HG03108 (cell line): ENCODE measurements around the gene ZBTB16.

Source experiments
- ATAC-seq: cut with Tn5 transposase; IDR thresholded peaks from one replicate; pipeline ENCODE4 v1.9.1; 2021; ENCODE audit warnings: moderate library complexity; ENCODE audit not compliant: unreplicated experiment

Gene ZBTB16

DNA sequence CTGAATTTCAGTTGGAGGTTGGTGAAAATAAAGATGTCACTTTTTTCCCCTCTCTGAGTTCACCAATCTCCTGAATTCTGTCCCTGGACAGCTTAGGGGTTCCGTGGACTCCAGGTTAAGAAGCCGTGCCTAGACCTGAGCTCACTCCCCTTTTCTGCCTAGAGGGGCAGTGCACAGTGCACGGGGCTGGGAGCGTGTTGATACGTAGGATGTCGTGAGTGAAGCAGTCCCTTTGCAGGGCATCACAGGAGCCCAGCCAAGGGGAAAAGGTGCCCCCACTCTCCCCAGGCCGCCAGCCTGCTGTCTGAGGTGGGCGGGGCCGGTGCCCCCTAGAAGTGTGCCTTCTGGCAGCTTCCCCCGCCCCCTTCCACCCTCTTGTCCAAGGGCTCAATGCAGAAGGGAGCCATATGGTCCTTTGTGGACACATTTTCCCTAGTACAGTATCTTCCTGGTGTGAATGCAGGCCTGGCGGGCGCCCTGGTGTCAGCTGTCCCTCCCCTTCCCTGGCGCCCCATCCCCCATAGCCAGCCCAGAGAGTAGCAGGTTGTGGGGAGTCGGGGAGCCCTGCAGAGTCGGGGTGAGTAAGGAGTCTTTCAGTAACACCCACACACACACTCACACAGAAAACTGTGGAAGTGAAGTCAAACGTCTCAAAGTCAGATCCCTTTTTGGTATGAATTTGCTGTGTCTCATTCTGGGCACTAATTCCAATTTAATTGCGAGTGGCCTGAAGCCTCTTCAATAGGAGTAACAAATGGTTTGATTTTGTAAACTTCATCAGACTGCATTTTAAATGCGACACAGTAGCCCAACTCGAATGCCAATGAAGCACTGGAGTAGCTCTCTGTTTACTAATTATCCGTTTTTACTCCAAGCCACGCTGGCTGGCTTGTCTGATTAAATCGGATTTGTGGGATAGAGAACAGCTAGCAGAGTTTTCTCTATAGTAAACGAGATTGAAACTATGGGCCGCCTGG is 169.2 kb downstream of the ZBTB16 start:
- no peak for ATAC-seq

DNA sequence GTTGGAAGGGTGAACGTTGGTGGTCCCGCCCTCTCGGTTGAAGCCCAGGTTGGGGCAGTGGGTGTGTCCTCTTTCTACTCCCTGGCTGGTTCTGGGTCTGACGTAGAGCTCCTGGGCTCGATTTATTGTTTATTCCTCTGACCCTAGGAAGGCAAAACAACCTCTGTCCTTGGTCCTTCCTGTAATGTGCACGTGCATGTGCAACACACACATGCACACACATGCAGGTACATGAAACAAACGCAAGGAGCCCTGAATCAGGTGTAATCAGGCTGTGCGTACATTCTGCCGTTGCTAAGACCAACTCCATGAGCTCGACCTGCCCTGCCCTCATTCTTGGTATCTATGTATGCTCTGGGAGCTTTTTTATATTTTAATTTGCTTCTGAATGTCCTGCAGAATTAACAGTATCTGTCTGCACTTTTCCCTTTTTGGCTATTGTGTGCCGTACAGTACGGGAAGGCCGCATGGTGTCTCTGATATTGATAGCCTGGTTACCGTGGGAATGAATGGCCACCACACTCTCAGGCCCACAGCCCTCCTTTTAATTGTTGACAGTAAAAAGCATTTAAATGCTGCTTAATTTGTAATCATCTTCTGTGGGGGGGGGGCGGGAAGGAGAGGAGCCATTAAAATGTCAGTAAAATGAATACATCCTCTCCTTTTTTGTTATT is 170.7 kb downstream of the ZBTB16 start:
- no peak for ATAC-seq

DNA sequence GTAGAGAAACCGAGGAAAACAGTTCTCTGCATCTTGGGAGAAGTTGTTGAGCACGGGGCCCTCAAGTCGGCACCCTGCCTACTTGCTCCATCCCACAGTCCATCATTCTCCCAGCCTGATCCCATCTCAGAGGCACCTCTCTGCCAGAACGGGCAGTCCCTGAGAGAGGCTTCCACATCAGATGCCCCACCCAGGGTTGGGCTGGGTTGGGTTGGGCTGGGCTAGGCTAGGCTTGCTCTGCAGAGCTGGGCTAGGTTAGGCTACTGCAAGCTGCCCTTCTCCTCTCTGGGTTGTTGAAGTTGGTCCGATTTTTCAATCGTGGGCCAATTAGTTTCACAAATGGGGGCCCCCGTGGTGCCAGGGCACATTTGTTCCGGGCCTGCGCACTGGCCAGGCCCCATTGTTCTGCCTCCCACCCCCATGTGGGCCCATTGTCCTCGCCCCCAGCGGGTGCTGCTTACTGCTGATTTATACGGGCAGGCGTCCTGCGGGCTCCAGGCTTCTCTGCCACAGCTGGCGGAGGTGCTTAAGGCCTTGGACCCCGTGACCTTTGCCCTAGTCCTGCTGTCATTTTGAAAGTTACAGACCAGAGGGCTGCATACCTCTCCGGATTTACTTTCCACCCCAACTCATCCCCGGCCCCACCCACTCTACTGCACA is 173.0 kb downstream of the ZBTB16 start:
- no peak for ATAC-seq

DNA sequence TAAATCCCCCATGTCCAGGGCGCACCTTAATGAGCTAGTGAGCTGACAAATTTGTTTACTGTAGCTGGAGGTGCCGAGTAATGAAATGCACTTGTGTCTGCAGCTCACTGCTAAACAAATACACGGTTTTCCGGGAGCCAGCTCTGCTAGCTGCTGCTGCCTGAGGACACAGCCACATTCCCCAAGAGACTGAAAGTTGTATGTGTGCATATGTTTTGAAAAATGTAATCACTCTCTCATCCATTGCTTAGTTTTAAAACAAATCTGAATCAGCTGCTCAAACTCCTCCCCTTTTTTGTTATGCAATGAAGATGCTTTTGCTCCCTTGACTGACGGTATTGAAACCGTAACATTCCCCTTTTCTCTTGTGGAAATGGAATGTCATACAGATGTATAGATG is 174.2 kb downstream of the ZBTB16 start:
- no peak for ATAC-seq

DNA sequence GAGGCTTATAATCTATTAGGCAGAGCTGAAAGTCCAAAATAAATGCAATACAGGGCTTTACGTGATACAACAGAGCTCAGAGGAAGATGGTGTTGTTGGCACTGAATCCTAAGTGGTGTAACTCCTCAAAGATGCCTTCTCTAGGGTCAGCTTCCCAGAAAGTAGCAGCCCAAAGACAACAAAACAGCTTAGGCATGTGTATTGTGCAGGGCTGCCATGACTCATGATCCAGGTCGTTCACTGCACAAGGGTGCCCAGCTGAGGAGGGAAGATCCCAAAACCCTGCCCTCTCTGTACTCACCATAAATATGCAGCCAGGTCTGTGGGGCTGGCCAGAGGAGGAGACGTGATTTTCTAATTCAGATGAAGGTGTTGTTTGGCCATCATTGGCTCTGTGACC is 177.3 kb downstream of the ZBTB16 start:
- ATAC-seq: no peak

DNA sequence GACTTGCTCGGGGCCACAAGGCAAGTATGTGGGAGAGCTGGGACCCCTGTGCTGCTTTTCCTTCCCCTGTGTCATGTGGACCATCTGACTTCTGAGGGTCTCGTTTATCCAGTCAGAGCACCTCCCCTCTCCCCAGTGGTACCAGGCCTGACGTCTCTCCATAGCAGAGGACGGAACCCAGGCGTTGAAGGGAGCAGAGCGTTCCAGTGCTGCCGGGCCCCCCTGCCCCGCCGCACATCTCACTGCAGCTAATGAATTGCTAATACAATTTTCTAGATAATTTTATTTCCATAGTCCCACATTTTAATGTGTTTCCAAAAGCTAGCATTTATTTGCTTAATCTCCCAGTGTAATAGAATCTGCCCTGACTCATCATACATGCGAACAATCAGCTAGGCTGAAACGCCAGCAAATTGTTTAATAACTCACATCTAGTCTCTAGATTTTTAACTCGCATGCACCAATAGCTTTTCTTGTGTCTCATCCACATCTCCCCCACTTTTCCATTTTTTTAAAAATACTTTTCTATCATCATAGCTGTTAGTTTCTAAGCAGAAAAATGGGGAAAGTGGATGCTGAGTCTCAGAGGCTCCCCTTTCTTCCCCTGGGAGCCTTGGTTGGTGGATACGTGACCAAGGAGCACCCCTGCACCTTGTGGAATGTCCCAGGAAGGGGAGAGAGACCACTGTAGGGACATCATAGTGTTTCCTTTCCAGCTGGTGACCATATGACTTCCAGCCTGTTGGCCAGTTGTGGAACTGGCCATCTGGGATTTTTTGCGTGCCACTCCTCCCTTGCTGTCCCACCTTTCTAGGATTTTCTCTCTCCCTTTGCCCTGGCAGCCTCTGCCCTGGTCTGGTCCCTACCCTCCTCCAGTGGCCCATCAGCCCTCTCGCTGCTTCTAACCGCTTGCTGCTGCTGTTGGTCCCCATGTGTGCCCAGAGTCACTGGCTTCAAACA is 178.1 kb downstream of the ZBTB16 start:
- no peak for ATAC-seq

DNA sequence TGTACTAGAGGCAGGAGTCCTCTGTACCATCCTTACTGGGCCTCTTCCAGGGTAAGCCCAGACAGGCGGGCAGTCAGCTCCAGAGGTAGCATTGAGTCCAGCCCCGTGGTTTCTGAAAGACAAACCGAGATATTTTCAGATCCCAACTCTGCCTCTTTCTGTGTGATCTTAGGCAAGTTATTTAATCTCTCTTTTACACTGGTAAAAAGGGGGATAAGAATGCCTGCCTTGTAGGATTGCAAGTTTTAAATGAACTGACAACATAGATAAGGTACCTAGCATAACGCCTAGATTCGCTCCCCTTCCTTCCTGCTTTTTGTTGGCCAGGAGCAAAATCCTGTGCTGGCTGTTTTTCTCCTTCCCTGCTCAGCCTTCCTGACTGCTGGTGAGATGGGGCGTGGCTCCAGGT is 180.2 kb downstream of the ZBTB16 start:
- ATAC-seq: no peak

DNA sequence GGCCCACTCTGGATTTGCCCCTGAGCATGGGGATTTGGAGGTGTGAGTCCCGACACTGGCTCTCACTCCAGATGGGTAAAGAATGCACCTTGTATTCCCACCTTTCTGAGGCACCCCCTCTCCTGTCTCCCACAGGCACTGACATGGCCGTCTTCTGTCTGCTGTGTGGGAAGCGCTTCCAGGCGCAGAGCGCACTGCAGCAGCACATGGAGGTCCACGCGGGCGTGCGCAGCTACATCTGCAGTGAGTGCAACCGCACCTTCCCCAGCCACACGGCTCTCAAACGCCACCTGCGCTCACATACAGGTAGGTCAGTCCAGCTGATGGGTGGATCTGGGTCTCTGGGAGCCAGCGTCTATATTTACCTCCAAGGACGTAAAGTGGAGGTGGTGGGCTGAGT is 182.5 kb downstream of the ZBTB16 start:
- no peak for ATAC-seq

DNA sequence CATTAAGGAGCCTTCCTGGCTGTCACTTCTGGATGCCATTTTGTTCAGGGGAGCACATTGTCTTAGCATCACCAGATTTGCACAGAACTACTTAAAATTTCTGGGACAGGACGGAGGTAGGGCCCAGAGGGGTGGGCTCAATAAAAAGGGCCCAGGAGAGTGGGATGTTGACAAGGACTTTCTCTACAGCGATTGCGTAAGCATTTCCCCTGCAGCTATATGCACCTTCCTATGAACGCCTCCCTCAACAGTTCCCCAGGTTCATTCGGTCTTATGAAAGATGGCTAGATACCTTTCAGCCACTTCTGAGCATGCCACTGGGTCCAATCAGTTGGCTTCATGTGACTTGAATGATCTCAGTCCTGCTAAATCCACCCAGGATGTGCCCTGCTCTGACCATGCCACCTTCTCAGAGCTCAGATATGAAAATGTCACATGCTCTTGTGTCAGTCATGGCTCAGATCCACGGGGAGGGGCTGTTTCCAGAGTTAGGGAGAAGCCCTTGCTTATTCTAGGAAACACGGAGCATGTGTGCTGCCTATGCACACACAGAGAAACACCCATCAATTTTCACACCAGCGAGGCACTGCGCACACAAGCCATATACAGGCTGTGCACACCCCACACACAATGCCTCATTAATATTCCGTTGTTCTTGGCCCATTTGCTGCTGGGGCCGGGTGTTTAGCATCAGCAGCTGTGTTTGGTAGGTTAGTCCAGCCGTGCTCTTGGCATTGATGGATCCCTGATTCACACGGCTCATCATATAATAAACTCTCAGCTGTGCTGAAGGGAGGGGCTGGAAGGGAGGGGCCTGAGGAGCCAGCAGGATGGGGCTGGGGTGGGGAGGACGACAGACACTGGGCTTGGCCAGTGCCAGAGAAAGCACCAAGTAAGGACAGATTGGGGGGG is 184.2 kb downstream of the ZBTB16 start:
- ATAC-seq: no peak

DNA sequence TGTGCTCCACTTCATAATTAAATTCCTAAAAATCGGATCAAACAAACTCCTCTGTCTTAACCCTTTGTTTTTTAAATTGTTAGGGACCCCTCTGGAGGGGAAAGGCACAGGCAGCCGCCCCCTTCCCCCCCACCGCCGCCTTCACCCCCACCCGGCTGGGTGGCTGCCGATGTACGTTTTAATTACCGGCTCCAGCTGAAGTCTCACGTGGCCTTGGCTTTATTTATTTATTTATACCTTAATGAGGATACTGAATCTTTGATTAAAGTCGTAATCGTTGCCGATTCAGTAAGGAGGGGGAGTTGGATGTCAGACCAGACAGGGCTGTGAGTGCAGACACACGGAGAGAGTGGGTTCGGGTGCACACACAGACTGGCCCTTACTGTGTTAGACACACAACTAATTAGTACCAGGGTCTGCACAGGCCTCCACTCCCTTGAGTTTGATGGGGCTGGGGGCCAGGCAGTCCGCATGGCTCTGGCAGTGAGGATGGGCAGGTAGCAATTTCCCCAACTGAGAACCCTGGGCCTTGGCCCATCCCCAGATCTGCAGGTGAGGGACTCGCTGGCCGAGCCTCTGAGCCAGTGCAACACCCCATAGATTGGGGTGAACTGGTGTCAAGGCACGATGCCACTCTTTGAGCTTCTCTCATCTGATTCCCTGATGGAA is 185.3 kb downstream of the ZBTB16 start:
- ATAC-seq: no peak

DNA sequence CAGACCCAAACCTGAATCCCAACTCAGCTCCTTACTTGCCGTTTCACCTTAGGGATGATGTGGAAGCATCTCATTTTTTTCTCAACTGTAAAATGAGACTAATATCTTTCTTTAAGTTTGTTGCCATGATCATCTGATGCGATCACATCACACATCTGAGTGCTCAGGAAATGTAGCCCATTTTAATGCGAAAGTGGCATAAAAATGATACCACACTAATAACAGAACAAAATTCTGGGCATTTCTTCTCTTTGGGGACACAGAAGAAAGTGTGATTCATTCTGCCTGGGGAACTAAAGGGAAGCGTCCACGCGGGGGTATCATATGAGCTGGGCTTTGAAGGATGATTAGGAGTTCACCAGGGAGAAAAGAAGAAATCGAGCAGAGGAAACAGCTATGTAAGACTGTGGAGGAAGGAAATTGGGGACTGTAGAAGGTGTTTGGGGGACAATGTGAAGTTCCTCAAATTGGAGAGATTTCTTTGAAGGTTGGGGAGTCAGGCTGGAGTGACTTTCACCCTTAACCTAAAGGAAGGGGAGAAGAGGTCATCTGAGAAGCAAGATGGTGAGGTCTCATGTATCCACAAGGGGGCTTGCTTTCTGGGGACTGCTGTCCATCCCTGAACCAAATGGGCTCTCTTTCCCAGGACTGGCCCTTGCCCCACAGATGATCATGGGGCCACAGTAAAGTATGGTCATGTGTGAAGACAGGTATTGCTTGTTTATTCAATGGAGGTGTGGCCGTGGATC is 187.0 kb downstream of the ZBTB16 start:
- ATAC-seq: no peak

DNA sequence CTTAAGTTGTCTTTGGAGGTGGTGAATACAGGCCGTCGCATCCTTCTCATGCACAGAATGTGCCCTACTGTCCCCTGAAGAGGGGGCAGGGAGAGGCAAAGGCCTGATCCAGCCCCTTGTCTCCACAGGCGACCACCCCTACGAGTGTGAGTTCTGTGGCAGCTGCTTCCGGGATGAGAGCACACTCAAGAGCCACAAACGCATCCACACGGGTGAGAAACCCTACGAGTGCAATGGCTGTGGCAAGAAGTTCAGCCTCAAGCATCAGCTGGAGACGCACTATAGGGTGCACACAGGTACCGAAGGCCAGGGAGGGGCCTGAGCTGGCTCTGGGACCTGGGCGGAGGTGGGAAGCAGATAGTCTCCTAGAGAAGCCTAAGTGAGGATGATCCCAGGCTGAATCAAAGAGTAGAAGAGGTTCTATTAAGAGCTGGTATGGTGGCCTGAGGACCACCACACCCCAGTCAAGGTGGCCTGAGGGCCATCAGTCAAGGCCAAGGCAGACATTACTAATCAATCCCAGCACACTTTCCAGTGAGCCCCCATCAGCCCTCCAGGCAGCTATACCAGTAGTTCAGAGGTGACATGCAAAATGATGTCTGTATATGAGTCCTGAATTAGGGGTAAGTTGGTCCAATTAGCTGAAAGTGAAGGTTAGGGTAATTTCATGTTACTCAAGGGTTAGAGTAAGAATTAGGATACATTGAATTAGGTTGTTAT is 187.7 kb downstream of the ZBTB16 start:
- no peak for ATAC-seq

DNA sequence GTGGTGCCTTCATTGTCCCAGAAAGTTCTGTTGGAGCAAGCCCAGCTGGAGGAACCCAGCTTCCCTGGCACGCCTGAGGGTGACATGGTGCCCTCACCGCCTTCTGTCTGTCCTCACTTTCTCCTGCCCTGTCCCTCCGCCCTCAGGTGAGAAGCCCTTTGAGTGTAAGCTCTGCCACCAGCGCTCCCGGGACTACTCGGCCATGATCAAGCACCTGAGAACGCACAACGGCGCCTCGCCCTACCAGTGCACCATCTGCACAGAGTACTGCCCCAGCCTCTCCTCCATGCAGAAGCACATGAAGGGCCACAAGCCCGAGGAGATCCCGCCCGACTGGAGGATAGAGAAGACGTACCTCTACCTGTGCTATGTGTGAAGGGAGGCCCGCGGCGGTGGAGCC is 190.7 kb downstream of the ZBTB16 start:
- ATAC-seq: no peak

DNA sequence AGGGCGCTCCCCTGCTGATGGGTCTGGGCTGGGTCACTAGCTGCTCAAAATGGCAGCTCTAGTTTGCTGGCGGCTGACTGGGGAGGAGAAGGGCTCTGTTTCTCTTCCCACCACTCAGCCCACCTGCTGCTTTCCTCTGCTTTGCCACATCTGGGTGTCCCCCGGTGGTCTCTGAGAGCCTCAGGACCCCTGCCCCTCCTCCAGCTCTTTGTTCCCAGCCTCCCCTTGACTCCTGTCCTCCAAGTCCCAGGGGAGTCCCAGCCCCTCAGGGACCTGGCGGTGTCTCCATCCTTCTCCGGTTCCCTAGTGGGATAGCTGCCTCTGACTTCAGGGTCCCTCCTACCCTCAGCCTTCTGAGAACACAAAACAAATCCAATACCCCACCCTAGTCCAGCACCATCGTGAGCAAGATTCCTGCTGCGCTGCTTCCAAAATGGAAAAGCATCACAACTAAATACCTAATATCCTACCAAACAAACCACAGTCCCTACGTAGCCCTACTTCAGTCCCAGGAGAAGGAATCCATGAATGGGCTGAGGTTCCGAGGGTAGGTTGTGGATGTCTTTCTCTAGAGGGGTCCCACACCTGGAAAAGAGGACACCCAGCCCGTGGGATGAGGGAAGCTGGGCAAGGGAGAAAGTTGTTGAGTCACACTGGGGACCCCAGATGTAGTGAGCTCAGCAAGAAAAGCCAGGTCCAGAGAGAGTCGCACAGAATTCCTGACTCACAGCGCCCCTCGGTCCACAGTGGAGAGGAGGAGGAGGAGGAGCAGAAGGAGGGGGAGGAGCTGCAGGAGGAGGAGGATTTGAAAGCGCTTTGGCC is 191.7 kb downstream of the ZBTB16 start:
- no peak for ATAC-seq

DNA sequence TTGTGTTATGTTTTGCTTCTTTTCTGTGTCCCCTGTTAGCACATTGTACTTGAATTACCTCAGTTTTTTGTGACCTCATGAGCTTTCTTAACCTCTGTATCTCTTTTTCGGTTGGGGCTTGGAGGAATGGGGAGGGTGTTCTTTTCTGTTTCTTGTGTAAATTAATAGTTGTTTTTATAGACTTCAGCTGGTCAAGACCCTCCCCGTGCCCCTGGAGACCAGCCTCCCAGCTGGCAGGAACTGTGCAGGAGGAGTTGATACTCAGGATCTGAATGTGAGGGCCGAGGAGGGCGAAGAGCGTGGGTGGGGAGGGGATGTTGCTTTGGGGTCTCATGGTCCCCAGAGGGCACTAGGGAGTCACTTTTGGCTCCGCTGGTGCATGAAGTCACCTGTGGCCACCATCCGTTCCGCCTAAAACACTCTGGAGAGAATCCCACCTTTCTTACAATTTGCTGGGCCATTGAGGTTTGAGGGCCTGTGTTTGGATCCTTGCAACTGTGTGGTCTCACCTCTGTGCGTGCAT is 192.4 kb downstream of the ZBTB16 start:
- no peak for ATAC-seq

DNA sequence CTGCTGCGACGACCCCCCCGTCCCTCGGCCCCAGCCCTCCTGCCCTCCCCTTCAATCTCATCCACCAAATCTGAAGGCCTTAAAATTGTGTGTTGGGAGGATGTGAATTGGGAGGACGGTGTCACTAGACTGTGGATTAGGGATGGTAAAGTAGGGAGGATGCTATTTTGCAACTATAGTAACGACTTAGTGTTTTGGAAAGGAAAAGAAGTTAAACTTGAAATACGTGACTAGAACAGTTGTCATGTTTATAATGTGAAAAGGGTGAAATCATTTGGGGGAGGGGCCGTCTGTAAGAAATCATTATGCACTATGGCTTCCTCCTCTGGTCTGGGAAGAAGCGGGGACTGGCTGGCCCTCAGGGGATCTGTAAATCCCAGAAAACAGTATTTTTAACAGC is 193.3 kb downstream of the ZBTB16 start:
- no peak for ATAC-seq

DNA sequence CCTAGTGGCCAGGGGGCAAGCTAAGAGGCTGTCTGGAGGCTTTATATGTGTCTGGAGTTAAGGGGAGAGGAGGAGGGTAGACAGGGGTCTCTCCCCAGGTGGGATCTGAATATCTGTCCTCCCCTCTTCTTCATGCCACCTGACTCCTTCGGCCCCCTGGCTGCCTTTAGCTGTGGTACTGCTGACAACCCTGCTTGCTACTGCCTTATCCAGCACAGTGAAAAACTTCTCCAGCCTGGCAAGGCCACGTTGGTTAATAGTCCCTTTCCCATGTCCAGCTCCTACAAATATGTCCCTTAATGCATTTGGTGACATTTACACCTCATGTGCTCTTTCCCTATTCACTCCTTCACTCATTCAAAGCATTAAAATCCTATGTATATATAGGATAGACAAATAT is 194.3 kb downstream of the ZBTB16 start:
- ATAC-seq: no peak
